Endothelial cell of hepatic sinusoid (primary cell): ENCODE measurements around the gene C5orf63.
"Not testable (repeated sequence)": the region's sequence is repeated elsewhere in the genome, so short reads cannot be mapped to it uniquely, and the experiment has no call there.

Experiments
- in situ Hi-C: cut with HindIII; loops from 2 replicates; pipeline ENCODE4 v1.10.0; 2017; ENCODE audit warnings: low sequenced_read_pairs

Gene C5orf63

DNA sequence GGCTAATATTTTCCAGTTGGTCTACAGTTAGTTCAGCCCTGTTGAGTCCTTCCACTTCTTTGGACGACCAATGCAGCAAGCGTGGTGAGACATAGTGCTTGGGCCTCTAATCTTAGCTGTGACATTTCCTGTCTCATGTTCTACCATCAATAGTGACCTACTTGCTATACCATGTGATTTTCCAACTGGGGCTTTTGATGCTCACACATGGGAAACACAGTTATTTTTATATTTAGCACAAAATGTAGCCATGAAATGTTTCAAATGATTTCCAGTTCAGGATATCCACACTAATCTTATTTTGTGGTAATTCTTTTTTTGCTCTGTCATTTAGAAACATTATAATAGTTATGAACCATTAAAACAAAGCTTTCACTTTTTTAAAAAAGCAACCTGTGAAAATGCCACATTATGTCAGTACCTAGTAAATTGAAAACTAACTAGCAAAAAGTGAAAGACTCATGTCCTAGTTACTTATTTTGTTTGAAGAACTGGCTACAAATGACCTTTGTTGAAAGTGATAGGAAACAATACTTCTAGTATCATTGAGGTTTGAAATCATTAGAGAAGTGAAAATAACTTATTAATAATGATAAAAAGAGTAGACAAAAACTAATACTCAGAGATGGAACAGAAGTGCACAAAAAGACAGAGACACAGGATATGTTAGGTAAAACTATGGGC lies 61.2 kb downstream of the C5orf63 start:
- in situ Hi-C loops = no loop called here

DNA sequence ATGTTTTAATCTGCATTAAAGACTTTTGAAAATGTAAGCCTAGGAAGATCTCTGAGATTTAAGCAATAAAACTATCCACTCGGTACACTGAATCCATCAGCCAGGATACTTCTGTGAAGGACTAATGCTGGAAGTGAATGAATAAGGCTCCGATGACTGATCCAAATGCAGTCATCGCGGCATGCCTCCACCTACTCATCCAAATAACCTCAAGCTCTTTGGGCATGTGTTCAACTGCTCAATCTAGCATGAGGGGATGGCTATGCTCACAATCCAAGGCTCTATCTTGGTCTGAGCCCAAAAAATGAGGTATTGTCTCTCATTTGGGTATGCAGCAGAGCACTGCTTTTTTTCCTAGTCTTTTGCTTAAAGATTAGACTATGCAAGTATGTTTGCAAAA lies 62.1 kb downstream of the C5orf63 start:
- in situ Hi-C loops = no loop called here

- in situ Hi-C loops = no loop called here
Observed at GRCh38 chr5:127010362-127010761, 62.9 kb downstream of the C5orf63 start.

GRCh38 chr5:127009784-127010183 lies 63.5 kb downstream of the C5orf63 start:
- in situ Hi-C loops = no loop called here

- in situ Hi-C loops = no loop called here
Observed at GRCh38 chr5:127008300-127008975, 64.9 kb downstream of the C5orf63 start.

GRCh38 chr5:127007522-127007921 lies 65.8 kb downstream of the C5orf63 start:
- in situ Hi-C loops = no loop called here

DNA sequence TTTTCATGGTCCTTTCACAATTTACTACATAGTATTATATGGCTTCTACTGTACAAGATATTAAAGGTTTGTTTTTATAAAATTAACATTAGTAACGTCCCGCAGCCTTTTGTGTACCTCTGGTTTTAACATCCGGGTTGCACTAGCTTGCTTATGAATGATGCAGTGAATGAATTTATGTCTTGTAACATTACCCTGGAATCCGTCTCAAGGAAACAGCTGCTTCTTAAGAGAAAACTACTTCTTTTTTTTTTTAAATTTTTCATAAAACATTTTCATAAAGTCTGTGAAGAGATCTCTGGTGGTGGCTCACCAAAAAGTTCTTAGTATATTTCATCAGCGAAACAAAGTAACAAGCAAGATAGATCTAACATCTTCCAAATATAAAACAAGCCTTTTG lies 66.6 kb downstream of the C5orf63 start:
- in situ Hi-C loops = no loop called here

DNA sequence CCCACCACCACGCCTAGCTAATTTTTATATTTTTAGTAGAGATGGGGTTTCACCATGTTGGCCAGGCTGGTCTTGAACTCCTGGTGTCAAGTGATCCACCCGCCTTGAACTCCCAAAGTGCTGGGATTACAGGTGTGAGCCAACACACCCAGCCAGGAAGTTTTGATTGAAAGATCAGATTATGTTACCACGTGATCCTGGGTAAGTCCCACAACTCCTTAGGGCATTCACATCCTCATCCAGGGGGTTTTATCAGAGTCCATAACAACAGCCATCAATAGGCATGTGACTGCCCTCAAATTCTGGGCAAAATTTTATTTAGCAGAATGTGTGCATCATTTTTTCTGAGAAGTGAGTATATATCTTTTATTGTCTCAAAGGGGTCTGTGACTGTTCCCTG lies 68.0 kb downstream of the C5orf63 start:
- in situ Hi-C loops = not testable (repeated sequence)

DNA sequence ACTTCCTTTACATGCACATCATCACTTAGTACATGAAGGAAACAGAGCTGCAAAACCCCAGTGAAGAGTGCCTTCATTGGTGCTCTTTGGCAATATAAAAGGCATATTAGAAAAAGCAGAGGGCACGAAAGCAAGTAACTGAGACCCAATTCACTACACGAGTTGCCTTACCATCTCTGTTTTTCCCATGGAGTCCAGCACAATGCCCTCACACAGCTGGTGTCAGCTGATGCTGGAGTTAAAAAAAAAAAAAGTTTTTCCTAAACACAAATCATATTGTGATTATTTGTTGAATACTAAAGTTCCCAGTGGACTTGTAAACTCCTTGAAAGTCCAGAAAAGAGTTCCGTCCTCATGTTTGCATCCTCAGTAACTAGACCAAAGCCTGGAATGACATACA lies 68.6 kb downstream of the C5orf63 start:
- in situ Hi-C loops = no loop called here

DNA sequence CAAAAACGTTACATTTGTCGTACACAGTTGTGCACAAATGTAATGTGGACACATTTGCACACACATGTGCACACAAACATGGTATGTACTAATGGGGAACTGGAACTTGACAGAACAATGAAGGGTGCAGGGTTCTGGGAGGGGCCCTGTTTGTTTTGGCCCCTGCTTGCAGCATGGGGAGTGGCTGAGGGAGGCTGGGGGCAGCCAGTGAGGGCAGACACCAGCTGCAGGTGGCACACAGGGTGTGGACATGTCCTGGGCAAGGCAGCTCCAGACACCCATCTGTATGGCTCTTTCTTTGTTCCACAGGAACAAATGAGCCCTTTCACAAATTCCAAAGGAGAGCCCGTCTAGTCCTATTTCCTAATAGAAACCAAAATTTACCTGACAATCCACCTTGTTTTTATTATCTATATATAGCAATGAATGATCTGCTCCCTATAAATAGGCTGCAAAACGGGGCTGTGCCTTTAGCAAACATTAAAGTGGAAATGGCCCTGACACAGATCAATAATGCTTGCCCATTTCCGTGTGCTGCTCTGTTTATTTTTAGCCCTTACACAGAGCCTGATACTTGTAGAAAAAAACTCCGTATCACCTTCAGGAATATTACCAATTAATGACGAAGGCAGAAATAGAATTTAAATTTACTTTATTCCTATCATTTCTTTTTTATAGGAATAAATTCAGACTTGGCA lies 69.4 kb downstream of the C5orf63 start:
- in situ Hi-C loops = no loop called here

DNA sequence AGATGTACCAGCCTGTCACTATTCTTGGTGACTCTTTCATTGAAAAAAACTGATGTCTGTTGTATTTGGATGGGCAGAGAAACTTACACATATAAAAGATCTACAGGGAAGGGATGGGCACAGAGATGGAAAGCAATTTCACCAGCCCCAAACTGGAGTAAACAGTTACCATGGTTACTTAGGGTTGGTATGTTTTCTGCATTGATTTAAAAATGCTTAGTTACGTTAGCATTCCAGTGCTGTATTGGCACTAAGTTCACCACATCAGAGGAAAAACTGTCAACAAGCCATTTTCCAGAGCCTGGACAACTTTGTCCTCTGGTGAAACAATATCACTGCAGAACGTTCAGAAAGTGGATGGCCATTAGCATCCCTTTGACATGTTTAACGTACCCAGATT lies 70.9 kb downstream of the C5orf63 start:
- in situ Hi-C loops = no loop called here

GRCh38 chr5:127001621-127002296 lies 71.5 kb downstream of the C5orf63 start:
- in situ Hi-C loops = no loop called here
